GM12874 (cell line): ENCODE measurements around the gene SLFN14.

Source experiments
- TF ChIP-seq, protein P1 (sequence below): IDR thresholded peaks from 2 replicates; pipeline ENCODE4 v1.5.1; 2011; ENCODE audit warnings: low read depth, mild to moderate bottlenecking, control low read depth, low read length, moderate library complexity; ENCODE audit not compliant: insufficient read depth

The SLFN14 gene

DNA sequence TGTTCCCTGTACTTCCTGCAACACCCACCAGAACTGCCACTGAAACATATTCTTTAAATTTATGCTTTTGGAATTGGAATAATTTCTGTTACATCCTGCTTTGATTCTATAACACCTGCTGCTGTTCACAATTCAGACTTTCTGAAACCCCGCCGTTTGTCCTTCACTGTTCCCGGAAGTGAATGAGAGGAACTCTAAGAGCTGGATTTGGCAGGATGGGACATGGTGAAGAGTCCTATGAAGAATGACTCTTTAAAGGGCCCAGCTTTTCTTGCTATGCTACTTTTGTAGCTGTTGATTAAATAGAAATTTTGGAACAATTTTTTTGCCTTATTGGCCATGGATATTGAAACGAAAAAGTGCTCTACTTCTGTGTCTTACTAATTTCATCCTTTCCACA lies 35.5 kb upstream of the SLFN14 start:
- TF ChIP-seq, protein P1, sequence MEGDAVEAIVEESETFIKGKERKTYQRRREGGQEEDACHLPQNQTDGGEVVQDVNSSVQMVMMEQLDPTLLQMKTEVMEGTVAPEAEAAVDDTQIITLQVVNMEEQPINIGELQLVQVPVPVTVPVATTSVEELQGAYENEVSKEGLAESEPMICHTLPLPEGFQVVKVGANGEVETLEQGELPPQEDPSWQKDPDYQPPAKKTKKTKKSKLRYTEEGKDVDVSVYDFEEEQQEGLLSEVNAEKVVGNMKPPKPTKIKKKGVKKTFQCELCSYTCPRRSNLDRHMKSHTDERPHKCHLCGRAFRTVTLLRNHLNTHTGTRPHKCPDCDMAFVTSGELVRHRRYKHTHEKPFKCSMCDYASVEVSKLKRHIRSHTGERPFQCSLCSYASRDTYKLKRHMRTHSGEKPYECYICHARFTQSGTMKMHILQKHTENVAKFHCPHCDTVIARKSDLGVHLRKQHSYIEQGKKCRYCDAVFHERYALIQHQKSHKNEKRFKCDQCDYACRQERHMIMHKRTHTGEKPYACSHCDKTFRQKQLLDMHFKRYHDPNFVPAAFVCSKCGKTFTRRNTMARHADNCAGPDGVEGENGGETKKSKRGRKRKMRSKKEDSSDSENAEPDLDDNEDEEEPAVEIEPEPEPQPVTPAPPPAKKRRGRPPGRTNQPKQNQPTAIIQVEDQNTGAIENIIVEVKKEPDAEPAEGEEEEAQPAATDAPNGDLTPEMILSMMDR, result no peak

DNA sequence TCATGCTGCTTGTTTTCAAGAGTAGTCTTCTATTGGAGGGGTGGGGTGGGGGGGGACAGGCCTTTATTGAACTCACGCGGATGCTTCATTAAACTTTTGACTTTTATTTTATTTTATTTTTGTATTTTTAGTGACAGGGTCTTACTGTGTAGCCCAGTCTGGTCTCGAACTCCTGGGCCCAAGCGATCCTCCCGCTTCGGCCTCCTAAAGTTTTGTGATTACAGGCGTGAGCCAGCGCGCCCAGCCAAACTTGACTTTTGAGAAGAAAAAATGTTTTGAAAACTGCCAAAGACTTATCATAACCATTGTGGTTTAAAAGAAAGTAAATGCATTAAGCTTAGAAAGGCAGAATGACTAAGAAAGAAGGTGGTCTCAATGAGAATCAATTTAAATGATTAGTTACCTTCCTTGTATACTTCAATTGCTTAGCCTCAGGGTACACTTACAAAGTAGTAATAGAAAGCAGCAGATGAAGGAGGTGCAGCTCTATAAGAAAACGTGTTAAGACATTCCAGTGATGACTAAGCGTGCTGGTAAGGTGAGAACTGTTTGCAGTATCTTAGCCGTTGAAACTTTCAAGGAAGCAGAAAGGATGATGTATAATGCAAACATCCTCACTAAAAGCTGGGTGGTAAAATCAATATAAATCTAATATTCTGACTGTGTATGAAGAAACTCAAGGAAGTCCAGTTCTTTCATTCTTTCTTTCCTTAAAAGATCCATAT lies 27.7 kb upstream of the SLFN14 start:
- TF ChIP-seq, protein P1, result no peak

DNA sequence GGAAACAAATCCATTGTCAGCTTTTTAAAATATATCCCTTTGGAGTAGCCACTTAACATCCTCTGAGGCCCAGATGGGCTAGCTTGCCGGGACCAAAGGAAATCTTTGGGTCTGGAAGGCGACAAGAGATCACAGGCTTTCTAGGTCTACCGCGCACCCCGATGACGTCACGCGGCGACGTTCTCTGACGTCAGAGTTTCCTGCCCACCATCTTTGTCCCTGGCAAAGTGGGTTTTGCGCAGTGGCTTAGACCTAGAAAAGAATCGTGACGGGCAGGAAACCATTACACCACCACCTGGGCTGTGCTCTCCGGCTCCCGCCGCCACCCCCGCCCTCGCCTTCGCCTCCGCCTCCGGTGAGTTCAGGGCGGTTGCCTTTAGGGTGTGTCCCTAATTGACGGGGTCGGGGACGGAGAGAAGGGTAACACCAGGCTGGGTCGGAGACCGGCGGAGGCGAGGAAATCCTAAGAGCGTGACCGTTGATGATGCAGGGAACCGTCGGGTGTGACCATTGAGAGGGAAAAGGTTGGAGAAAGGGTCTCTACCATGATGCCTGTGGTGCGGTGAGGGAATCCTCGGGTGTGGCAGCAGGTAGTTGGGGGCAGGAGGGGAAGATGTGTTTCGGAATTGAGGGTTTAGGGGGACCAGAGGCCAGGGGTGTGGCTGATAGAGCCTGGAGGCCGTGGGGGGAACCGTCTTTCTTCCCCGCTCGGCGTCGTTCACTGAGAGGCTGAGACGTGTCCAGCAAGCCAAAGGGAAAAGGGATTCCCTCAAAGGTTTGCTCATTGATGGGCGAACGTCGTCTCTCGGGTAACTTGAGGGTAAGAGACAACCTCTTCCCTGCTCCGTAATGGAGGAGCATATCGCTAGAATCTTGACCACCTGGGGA lies 26.7 kb upstream of the SLFN14 start, which contains the start of gene AP2B1:
AP2B1 (plus strand) TSS at position 249 of the 888 bp plus-strand sequence. CDS start 6,709 bp downstream, outside the sequence.
- TF ChIP-seq, protein P1, result no peak

DNA sequence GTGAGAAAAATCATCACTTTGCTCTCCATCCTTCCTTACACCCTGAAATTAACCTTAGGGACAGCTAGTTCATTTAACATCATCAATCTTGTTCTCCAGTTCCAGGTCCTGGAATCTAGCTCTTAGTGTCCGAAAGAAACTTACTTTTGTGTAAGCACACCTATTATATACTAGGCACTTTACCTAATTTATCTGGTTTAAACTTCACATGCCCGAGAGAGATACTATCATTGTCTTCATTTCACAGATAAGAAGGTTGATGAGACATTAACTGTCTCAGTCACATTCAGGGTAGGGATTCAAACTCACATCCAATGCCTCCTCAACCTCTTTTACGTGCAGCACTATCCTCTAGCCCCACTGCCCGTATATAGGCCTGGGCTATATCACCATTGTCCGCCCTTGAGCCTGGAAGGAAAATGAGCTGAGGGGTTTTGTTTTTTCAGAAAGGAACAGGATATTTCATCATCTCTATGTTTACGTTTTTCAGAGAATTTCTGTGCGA lies 26.0 kb upstream of the SLFN14 start:
- TF ChIP-seq, protein P1, result no peak

DNA sequence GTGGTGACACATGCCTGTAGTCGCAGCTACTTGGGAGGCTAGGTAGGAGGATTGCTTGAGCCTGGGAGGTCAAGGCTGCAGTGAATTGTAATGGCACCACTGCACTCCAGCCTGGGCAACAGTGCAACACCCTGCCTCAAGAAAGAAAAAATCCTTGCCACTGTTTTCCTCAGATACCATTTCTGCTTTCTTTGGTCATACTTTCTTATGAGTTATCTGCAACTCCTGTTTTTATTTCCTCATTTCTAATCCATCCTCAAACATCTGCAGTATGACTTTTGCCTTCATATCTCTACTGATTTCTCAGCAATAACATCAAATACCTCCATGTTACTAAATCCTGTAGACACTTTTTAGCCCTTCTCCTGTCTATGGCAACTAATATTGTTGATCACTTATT lies 23.4 kb upstream of the SLFN14 start:
- TF ChIP-seq, protein P1, result no peak

DNA sequence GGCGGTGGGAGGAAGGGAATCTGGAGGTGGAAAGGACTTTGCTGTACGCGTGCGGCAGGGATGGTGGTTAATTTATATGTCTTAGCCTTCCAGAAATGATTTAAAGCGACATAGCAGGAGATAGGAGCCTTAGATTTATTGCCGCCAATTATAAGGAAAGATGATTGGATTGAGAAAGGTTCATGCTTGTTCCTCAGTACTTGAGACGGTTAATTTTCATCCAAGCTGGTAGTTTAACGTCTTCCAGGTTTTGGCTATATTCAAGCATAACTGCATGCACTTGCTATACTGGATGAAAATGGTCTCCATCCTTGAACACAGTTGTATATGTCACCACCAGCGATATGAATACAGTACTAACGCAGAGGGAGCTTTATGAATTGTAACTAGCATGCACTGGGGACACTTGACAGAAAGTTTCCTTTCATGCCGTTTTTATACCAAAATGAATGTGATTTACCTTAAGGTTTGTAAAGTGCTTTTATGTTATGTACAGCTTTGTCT lies 18.4 kb upstream of the SLFN14 start:
- TF ChIP-seq, protein P1, result no peak

DNA sequence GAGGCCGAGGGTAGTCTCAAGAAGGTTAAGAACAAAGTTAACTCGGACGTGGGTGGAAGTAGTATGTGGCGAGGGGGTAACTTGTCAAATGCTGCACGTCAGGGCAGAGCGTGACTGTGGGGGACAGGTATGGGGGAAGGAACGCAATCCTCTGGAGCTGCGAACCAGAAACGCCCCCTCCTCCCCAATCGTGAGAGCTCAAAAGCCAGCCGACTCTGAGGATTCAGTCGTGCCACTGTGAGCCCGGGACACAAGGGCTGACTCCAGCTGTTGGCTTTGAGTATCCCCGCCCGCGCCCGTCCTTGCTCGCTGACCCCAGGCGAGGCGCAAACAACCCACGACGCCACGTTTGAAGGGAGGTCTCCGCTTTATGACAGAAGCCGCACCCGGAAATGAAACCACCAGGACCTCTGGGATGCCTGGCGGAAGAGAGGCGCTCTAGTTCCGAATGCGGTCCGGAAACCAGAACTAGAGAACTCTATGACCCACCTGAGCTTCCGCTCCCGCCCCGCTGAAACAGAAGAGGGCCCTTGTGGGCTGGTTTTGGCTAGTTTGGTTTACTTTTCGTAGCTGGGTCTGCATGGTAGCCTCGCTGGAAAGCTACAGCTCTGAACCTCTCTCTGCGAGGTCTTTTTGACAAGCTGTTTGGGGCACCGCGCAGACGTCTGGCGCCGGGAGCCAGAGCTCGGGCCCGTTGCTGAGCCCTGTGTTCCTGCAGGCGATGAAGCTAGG lies 17.7 kb upstream of the SLFN14 start, which contains the start of gene PEX12:
PEX12 (minus strand) TSS at position 375 of the 732 bp plus-strand sequence. CDS start 550 bp downstream, outside the sequence.
- TF ChIP-seq, protein P1, result no peak
